SK-N-MC (cell line): ENCODE measurements around the gene TMTC1.

Experiments
- EZH2 ChIP-seq: fragments of 200-600 bp; sonication (generic); IDR thresholded peaks from one replicate; pipeline ENCODE4 v1.6.1; 2017; ENCODE audit warnings: antibody characterized with exemption
- FOXP2 ChIP-seq: optimal IDR thresholded peaks from 2 replicates; pipeline ENCODE3; 2011; ENCODE audit warnings: mild to moderate bottlenecking, moderate library complexity; ENCODE audit not compliant: insufficient read depth; ENCODE audit errors: extremely low read length, control extremely low read depth
- POLR2AphosphoS5 ChIP-seq: IDR thresholded peaks from 2 replicates; pipeline ENCODE4 v1.6.1; 2012; ENCODE audit warnings: mild to moderate bottlenecking, low read depth, low read length, borderline replicate concordance

DNA sequence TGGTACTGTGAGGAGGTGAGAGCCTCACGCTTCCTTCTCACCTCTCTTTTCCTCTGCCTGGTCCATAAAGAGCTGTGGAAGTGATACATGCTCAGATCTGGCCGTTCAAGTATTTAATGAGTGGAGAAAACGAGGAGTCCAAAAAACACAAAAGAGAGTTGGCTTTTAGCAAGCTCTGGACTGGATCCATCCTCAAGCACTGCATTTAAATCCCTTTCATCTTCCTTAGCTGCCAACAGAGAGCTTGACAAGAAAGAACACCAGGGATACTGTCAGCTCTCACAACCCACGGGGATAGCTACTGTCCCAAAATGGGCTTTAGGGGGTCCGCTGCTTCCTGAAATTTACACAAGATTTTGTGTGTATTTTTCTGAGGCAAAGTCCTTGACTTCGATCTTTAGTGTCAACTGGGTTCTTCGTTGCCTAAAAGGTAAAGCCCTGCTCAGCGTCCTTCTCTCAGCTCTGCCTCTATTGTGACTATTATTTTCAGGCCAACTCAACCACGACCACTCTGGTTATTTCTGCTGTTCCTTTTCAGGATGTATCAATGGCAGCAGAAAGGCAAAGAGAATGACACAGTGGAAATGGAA, 120.9 kb downstream of the TMTC1 start:
- TF ChIP-seq POLR2AphosphoS5 (no peak), EZH2 (no peak), FOXP2 (no peak)
